Stimulated activated CD8-positive, alpha-beta memory T cell treated with anti-CD3 and anti-CD28 coated beads, Interleukin-4, amount 100 ng/mL, for 24 hours (primary cell): Measurements from ENCODE around the gene RGS12.

Experiments used
- DNase-seq: peaks from one replicate; pipeline ENCODE4 v3.0.0-alpha.2; 2020; ENCODE audit warnings: low read depth

RGS12 gene, protein sequence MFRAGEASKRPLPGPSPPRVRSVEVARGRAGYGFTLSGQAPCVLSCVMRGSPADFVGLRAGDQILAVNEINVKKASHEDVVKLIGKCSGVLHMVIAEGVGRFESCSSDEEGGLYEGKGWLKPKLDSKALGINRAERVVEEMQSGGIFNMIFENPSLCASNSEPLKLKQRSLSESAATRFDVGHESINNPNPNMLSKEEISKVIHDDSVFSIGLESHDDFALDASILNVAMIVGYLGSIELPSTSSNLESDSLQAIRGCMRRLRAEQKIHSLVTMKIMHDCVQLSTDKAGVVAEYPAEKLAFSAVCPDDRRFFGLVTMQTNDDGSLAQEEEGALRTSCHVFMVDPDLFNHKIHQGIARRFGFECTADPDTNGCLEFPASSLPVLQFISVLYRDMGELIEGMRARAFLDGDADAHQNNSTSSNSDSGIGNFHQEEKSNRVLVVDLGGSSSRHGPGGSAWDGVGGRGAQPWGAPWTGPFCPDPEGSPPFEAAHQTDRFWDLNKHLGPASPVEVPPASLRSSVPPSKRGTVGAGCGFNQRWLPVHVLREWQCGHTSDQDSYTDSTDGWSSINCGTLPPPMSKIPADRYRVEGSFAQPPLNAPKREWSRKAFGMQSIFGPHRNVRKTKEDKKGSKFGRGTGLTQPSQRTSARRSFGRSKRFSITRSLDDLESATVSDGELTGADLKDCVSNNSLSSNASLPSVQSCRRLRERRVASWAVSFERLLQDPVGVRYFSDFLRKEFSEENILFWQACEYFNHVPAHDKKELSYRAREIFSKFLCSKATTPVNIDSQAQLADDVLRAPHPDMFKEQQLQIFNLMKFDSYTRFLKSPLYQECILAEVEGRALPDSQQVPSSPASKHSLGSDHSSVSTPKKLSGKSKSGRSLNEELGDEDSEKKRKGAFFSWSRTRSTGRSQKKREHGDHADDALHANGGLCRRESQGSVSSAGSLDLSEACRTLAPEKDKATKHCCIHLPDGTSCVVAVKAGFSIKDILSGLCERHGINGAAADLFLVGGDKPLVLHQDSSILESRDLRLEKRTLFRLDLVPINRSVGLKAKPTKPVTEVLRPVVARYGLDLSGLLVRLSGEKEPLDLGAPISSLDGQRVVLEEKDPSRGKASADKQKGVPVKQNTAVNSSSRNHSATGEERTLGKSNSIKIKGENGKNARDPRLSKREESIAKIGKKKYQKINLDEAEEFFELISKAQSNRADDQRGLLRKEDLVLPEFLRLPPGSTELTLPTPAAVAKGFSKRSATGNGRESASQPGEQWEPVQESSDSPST (N-terminal part only)

DNA sequence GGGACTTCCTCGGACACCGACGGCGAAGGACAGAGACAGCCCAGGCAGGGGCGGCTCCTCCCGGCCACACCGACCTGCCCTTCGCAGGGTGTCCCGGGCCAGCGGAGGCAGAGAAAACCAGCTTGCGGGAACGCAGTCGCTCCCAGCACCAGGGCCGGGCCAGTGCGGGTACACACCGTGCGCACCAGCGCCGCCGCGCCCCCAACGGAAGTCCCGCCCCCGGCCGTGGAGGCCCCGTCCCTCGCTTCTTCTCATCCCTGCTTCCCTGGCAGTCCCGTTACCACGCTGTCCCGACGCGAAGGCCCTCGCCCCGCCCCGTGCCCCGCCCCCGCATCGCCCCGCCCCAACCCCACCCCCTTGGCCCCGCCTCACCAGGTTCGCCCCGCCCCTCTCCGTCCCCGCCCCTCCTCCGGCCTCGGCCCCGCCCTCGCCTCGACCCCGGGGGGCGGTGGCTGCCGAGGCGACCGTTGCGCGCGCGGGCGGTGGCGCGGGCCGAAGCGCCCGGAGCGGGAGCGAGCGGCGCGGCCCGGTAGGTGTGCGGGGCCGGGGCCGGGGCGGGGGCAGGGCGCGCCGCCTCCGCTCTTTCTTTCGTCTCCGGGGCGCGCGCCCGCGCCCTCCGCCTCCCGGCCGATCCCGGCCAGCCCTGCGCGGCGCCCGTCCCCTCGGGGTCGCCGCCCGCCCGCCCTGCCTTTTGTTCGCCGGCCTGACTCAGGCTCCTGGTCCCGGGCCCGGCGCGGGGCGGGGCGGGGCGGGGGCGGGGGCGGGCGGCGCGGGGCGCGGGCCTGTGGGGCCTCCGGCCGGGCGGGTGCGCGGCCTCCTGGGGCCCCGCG is at the start of gene RGS12:
Gene RGS12 (plus strand): TSS at position 451 of the 830 bp plus-strand sequence. CDS start 23,150 bp downstream, outside the sequence.
- DNase-seq: peak; percentile 85

DNA sequence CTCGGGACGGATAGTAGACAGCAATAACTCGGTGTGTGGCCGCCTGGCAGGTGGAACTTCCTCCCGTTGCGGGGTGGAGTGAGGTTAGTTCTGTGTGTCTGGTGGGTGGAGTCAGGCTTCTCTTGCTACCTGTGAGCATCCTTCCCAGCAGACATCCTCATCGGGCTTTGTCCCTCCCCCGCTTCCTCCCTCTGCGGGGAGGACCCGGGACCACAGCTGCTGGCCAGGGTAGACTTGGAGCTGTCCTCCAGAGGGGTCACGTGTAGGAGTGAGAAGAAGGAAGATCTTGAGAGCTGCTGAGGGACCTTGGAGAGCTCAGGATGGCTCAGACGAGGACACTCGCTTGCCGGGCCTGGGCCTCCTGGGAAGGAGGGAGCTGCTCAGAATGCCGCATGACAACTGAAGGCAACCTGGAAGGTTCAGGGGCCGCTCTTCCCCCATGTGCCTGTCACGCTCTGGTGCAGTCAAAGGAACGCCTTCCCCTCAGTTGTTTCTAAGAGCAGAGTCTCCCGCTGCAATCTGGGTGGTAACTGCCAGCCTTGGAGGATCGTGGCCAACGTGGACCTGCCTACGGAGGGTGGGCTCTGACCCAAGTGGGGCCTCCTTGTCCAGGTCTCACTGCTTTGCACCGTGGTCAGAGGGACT is 49.6 kb upstream of the RGS12 start:
- no peak for DNase-seq

DNA sequence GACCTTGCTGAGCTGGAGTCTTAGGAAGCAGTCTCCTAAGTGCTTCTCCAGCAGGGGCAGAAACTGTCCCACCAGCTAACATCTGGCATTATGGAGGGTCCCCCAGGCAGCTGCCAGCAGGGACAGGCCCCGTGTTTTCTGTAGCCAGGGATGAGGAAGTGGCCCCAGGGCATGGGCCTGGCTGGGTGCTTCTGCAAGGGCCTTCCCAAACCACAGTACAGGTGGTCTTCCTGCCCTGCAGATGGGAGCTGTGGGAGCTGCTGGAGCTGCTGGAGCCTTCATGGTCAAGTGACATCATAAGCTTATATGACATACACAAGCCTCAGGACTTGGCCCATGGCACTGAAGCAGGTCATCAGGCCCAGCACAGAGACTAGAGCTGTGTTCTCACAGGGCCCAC is 48.8 kb upstream of the RGS12 start:
- no peak for DNase-seq

DNA sequence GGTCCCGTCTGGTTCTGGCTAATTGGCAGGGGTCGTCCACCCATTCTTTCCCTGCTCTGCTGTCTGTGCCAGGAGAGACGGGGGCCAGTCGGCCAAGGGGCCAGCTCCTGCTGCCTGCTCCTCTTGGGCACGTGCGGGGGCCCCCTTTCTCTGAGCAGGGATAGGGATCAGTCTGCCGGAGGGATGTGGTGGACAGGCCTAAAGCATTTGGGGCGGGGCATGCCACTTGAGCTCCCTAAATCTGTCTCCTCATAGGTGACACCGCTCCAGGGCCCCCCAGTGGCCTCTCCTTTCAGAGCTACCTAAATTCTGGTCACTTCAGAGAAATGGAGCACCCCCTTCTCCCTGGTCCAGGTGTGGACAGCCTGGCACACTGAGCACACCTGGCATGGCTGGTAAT is 48.1 kb upstream of the RGS12 start:
- DNase-seq: no peak

DNA sequence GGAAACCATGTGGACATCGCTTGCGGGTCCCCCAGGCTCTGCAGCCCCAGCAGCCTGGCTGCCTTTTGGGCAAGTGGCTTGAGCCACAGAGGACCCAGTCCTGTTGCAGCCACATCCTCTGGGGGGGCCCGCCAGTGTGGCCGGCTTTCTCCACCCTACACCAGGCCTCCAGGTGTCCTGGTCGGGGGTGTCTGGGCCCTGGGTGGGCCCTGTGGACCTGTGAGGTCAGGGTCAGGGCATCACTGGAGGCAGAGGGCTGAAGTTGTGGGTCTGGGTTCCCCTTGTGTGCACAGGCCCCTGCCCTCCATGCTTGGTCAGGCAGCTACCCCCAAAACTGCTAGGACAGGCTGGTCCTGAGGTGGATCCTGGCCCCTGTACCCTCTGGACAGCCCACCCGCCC is 47.1 kb upstream of the RGS12 start:
- no peak for DNase-seq

DNA sequence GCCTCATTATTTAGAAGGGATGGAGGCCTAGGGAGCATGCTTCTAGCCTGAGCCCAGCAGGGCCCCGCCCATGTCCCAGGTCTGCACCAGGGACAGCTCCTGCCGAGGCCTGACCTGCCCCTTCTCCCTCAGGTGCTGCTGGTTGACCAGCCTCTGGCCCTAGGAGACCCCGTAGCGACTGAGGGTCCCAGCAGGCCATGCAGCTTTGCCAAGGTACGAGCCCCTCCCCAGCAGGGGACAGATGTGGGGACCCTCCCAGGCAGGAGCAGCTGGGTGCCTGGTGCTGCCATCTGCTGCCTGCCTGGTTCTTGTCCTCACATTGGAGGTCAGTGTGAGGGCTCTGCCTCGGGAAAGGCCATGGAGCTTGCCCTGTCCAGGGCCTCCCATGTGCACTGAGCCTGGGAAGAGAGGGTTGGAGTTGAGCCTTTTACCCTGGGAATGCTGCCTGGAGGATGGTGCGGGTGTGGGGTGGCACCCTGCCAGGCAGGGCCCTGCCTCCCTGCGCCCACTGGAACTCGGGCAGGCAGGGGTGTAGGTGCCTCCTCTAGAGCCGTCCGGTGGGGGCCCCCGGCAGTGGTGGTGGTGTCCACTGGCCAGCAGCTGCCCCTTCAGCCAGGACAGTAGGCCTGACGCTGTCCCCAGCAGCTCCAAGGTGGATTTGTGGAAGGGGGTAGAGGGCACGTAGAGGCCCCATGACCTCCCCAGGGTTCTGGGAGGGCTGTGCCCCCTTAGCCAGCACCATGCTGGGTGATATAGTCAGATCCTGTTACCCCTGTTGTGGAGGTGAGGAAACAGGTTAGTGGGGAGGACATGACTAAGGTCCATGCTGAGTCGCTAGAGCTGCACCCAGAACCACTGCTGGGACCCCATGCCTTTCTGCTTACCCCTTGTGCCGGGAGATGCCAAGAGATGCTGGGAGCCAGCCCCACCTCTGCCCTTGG is 46.1 kb upstream of the RGS12 start:
- no peak for DNase-seq

DNA sequence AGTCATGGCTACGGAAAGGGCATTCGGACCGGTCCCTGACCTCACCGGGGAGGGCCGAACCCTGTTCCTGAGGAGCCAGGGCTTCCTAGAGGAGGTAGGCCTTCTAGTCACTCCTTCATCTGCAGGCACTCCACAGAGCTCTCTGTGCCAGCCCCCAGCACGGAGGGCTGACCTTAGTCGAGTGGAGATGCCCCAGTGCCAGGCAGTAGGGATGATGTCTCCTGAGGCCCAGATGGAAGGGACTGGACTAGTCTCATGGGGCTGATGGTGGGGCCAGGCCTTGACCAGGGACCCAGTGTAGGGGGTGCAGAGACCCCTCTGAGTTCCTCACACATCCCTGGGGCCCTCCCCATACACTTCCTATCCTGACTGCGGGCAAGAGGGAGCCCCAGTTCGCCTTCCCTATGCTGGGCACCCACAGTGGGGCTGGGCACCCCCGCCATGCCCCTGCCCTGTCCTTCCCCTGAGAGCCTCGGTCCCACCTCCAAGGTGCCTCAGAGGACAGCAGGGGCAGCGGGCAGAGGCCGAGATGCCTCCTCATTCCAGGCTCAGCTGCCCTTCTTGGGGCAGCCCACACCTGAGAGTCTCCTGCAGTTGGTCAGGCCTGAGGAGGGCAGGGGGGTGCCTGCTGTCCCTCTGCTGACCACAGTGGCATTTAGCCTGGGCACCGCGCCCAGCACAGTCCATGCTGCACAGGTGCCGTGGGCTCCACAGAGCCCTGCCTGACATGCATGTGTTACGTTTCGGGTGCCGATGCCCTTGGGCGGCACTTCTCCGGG is 45.2 kb upstream of the RGS12 start:
- no peak for DNase-seq

DNA sequence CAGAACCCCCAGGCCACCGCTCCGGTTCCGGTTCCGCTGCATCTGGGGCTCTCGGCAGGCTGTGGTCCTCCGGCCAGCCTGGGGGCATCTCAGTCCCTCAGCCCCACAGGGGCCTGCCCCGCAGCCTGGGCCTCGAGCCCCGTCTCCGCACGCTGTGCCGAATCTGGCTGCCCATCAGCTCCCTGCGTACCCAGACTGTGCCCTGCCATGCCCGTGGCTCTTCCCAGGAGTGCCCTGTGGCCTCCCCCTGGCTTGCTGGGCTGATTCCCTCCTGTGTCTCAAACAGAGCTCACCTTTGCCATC is 44.7 kb upstream of the RGS12 start:
- DNase-seq: no peak

DNA sequence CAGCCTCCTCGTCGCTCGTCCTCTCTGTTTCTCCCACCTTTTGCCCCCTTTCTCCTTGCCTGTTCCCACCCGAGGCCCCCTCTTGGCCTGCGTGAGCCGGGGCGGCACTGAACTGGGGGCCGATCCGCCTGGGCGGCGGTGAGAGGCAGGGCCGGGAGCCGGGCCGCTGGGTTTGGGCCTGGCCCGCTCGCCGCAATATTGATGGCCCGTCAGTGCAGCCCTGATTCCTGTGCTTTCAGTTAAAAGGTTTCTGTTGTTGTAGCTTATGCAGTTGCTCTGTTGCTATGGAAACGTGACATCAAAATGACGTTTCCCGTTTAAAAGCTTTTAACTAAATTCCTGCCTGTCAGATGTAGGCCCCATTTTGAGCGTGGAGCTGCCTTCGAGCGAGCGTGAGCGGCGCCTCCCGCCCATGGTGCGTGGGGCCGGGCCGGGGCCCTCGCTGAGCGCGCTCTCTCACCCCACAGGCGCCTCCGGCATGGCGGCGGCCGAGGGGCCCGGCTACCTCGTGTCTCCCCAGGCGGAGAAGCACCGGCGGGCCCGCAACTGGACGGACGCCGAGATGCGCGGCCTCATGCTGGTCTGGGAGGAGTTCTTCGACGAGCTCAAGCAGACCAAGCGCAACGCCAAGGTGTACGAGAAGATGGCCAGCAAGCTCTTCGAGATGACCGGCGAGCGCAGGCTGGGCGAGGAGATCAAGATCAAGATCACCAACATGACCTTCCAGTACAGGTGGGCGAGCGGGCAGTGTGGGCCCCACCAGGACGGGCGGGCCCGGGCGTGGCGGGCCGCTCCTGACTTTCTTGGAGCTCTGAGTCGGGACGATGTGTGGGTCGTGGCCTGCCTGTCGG is 43.8 kb upstream of the RGS12 start, which contains the start of gene MSANTD1:
Gene MSANTD1 (plus strand): TSS at position 349 of the 851 bp plus-strand sequence. CDS start 64 bp downstream, at position 413.
- DNase-seq: no peak

DNA sequence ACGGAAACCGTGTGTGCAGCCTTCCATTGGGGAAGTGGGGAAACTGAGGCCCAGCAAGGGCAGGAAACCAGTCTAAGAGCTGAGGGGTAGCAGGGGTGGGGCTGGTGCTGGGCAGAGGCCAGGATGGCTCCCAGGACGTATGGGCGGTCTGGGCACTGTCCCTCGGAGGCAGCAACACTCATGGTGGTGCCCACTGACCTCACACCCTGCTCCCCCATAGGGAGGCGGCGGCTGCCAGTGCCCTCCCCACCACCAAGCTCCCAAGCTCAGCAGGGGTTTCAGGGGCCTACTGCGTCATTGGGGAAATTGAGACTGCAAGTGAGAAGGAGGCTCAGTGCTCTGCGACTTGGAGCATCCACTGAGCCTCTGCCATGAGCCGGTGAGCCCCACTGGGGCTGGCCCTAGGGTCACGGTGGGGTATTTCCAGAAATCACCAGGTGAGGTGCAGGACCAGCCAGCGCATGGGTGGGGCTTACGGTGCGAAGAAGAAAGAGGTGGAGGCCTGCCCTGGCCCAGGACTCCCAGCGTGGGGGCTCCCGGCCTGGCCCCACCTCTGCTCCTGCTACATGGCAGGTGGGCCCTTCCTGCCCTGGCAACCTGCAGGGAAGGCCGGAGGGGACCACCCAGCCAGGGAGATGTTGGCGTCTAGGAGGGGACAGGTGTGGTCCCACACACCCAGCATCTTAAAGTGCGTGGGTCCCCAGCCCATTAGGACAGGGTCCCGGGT is 42.9 kb upstream of the RGS12 start:
- no peak for DNase-seq

DNA sequence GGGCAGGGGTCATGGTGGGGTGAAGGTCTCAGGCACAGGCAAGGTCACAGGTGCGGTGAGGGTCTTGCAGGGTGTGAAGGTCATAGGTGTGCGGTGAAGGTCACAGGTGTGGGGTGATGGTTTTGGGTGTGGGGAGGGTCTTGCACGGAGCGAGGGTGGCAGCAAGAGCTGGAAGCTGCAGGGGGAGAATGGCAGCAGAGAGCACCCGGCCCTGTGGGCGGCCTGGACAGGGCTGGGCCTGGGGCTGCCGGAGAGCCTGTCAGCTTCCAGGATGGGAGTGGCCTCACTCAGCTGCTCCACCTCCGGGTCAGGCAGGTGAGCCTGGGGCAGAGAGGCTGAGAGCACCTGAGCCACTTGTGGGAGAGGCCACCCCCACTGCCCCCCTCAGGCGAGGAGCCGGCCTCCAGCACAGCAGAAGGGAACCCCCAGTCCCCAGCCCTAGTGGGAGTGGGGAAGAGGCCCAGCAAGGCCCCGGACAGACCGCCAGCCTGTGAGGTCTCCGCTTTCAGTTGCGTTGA is 42.3 kb upstream of the RGS12 start:
- no peak for DNase-seq

DNA sequence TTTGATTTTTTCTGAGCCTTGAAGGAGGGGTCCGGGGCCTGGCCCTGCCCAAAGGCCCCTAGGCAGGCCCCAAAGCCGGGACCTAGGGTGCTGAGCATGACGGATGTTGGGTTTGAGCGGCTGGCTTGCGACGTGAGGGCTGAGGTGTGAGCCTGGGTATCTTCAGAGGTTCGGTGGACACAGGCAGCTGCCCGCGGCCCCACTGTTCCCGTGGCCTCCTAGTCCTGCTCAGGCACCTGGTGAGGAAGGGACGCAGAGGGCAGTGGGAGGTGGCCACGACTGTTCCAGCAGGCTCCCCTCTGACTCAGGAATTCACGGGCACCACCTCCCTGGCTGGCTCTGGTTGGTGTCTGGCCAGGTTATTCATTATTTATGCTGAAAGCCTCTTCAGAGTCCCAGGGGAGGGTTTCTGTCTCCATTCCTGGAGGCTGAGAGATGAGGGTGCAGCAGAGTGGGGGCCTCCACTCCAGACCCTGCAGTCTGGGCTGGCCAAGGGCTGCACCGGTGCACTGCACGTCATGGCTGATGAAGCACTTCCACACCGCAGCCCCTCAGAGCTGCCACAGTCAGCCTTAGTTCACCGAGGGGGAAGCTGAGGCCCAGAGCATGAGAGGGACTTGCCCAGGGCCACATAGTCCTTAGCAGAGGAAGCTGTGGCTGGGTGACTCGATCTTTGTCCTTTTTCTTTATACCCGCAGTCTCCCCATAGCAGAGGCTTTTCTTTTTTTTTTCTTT is 41.7 kb upstream of the RGS12 start:
- no peak for DNase-seq

DNA sequence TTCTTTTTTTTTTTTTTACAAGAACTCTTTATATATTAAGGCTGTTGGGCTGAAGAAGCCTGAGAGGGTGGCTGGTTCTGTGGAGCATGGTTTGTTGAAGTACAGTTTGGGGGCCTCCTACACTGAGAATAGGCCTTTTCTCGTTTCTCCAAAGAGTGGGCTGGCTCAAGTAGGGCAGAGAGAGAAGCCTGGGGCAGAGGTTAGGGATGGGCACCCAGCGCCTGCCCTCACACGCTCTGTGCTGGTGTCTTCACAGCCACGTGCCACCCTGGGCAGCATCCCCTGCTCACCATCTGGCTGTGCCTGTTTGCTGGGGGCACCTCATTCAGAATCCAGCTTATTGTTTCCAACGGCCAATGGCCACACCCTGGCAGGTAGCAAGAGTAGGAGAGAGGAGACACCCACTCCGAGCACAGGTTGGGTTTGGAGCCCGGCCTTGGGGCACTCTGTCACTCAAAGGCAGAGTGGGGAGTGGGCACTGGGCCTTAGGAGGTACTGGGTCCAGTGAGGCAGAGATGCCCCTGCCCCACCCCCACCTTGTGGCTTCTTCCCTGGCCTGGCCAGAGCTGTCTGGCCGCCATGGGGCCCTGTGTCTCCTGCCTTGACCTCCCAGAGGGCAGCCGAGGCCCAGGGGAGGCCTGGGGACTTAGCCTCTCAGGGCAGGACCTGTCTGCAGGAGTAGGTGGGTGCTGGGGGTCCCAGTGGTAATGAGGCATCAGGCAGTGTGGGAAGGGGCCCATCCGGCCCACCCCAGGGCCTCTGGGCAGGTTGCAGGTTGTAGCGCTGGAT is 40.9 kb upstream of the RGS12 start:
- DNase-seq: no peak

DNA sequence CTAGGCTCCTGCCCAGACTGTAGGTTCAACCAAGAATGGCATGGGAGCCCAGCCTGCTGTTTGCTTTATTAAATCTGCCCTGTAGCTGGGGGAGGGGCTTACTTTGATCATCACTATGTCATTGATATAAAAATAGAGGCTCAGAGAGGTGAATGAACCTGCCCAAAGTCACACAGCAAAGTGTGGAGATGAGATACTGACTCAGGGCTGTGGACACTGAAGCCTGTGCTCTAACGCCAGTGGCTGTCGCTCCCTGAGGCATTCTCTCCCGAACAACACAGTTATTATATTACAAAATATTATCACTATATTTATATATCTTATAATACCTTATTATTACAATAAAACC is 40.4 kb upstream of the RGS12 start:
- no peak for DNase-seq

DNA sequence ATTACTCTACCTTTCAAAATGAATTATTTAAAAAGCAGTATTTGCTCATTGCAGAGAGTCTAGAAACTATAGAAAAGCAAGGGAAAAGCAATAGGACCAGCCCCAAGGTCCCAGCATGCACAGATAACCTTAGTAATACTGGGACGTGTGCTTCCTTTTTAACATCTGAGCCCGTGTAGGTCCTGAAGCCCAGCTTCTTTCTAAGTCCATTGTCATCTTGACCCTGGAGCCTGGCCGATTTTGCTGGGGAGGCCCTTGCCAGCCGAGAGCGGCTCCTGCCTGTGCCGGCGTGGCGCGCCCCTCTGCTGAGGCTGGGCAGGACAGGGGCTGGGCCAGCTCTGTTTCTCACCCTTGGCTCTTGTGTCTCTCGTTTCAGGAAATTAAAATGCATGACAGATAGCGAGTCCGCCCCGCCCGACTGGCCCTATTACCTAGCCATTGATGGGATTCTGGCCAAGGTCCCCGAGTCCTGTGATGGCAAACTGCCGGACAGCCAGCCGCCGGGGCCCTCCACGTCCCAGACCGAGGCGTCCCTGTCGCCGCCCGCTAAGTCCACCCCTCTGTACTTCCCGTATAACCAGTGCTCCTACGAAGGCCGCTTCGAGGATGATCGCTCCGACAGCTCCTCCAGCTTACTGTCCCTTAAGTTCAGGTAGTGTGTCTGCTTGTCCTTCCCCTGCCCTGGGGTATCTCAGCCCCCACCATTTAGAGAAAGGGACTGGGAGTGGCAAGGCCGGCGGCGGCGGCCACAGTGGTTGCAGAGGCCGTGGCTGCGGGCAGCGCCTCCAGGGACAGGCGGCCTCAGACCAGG is 39.8 kb upstream of the RGS12 start:
- no peak for DNase-seq
